ENCODE results near the gene OR5H1.
A peak's percentile ranks its signal among the peaks of the same experiment; 100 is the strongest.
"Not testable (repeated sequence)": the region's sequence is repeated elsewhere in the genome, so short reads cannot be mapped to it uniquely, and the experiment has no call there.

Gene OR5H1

GRCh38 chr3:98130421-98130820 is at the start of gene OR5H1:
TSS of gene OR5H1 (plus strand) at chr3:98130721. CDS start at chr3:98132698, 1,977 bp downstream.
- DNase-seq (ENCODE audit: low read depth, low spot score): no peak

GRCh38 chr3:98086873-98087272 is 43.6 kb upstream of the OR5H1 start, which contains the start of gene OR5AC2:
TSS of gene OR5AC2 (plus strand) at chr3:98087173. CDS start at chr3:98087173, 0 bp downstream.
- DNase-seq (ENCODE audit: low read depth, low spot score): no peak

GRCh38 chr3:98095882-98096281 is 34.6 kb upstream of the OR5H1 start:
- peak; percentile 41 for DNase-seq (ENCODE audit: low read depth, low spot score)

- DNase-seq (ENCODE audit: low read depth, low spot score): no peak
Measured at GRCh38 chr3:98099848-98100247, 30.7 kb upstream of the OR5H1 start.

- no peak for DNase-seq (ENCODE audit: low read depth, low spot score)
Measured at GRCh38 chr3:98108162-98108561, 22.4 kb upstream of the OR5H1 start.

GRCh38 chr3:98109807-98110549 is 20.5 kb upstream of the OR5H1 start:
- DNase-seq (ENCODE audit: low read depth, low spot score): peak; percentile 75

GRCh38 chr3:98110550-98110908 is 20.0 kb upstream of the OR5H1 start:
- no peak for DNase-seq (ENCODE audit: low read depth, low spot score)

- DNase-seq (ENCODE audit: low read depth, low spot score): no peak
Measured at GRCh38 chr3:98114264-98114663, 16.3 kb upstream of the OR5H1 start.

- DNase-seq (ENCODE audit: low read depth, low spot score): no peak
Measured at GRCh38 chr3:98115717-98116116, 14.8 kb upstream of the OR5H1 start.

- no peak for DNase-seq (ENCODE audit: low read depth, low spot score)
Measured at GRCh38 chr3:98136631-98137030, 6.1 kb downstream of the OR5H1 start.

- DNase-seq (ENCODE audit: low read depth, low spot score): peak; percentile 27
Measured at GRCh38 chr3:98137826-98138557, 7.5 kb downstream of the OR5H1 start.

GRCh38 chr3:98140531-98140930 is 10.0 kb downstream of the OR5H1 start:
- DNase-seq (ENCODE audit: low read depth, low spot score): no peak

- no peak for DNase-seq (ENCODE audit: low read depth, low spot score)
Measured at GRCh38 chr3:98147179-98147578, 16.7 kb downstream of the OR5H1 start, which contains the start of gene OR5H14. TSS of gene OR5H14 (plus strand) at chr3:98147479. CDS start at chr3:98149386, 1,907 bp downstream.

- DNase-seq (ENCODE audit: low read depth, low spot score): no peak
Measured at GRCh38 chr3:98148751-98149150, 18.2 kb downstream of the OR5H1 start.

GRCh38 chr3:98149456-98149855 is 18.9 kb downstream of the OR5H1 start:
- not testable (repeated sequence) for DNase-seq (ENCODE audit: low read depth, low spot score)

- DNase-seq (ENCODE audit: low read depth, low spot score): no peak
Measured at GRCh38 chr3:98151241-98151640, 20.7 kb downstream of the OR5H1 start.

- DNase-seq (ENCODE audit: low read depth, low spot score): no peak
Measured at GRCh38 chr3:98166396-98166795, 35.9 kb downstream of the OR5H1 start, which contains the start of gene OR5H15. TSS of gene OR5H15 (plus strand) at chr3:98166696. CDS start at chr3:98168700, 2,004 bp downstream.

- no peak for DNase-seq (ENCODE audit: low read depth, low spot score)
Measured at GRCh38 chr3:98171071-98171470, 40.5 kb downstream of the OR5H1 start.

- DNase-seq (ENCODE audit: low read depth, low spot score): no peak
Measured at GRCh38 chr3:98172621-98173020, 42.1 kb downstream of the OR5H1 start.

- DNase-seq (ENCODE audit: low read depth, low spot score): no peak
Measured at GRCh38 chr3:98180319-98180890, 49.9 kb downstream of the OR5H1 start.

GRCh38 chr3:98182196-98182595 is 51.7 kb downstream of the OR5H1 start:
- DNase-seq (ENCODE audit: low read depth, low spot score): no peak

- DNase-seq (ENCODE audit: low read depth, low spot score): peak; percentile 13
Measured at GRCh38 chr3:98185180-98185579, 54.7 kb downstream of the OR5H1 start.

Data from ELF-1 (cell line).